ENCODE data around the gene TBC1D5. TPM values are rescaled to one million over a fixed set of nuclear protein-coding genes. Genes with fewer than 3 reads are reported as not detected.

Gene TBC1D5
- total RNA-seq, 1 experiment from 2014 or later: 51.3 TPM

- in situ Hi-C loops (cut with HindIII; ENCODE audit: low sequenced_read_pairs): no loop called here
These were observed 276.4 kb downstream of the TBC1D5 start for GRCh38 chr3:17466028-17466427.

GRCh38 chr3:17459470-17459993 is 282.9 kb downstream of the TBC1D5 start:
- no peak for DNase-seq (ENCODE audit: low spot score)
- in situ Hi-C loops (cut with HindIII; ENCODE audit: low sequenced_read_pairs): no loop called here

More at GRCh38 chr3:17466028-17466427, 276.4 kb downstream of the TBC1D5 start:
- no peak for DNase-seq (ENCODE audit: low spot score)

GRCh38 chr3:17456650-17457049 is 285.8 kb downstream of the TBC1D5 start:
- DNase-seq (ENCODE audit: low spot score): no peak
- in situ Hi-C loops (cut with HindIII; ENCODE audit: low sequenced_read_pairs): no loop called here

- in situ Hi-C loops (cut with HindIII; ENCODE audit: low sequenced_read_pairs): no loop called here
- no peak for DNase-seq (ENCODE audit: low spot score)
These were observed 286.4 kb downstream of the TBC1D5 start for GRCh38 chr3:17456046-17456445.

- in situ Hi-C loops (cut with HindIII; ENCODE audit: low sequenced_read_pairs): no loop called here
- no peak for DNase-seq (ENCODE audit: low spot score)
These were observed 297.6 kb downstream of the TBC1D5 start for GRCh38 chr3:17444865-17445264.

GRCh38 chr3:17443142-17443541 is 299.3 kb downstream of the TBC1D5 start:
- in situ Hi-C loops (cut with HindIII; ENCODE audit: low sequenced_read_pairs): no loop called here
- no peak for DNase-seq (ENCODE audit: low spot score)

GRCh38 chr3:17442332-17443049 is 299.9 kb downstream of the TBC1D5 start:
- no peak for DNase-seq (ENCODE audit: low spot score)
- in situ Hi-C loops (cut with HindIII; ENCODE audit: low sequenced_read_pairs): no loop called here

GRCh38 chr3:17433876-17434275 is 308.6 kb downstream of the TBC1D5 start:
- in situ Hi-C loops (cut with HindIII; ENCODE audit: low sequenced_read_pairs): no loop called here
- no peak for DNase-seq (ENCODE audit: low spot score)

GRCh38 chr3:17432236-17432635 is 310.2 kb downstream of the TBC1D5 start:
- in situ Hi-C loops (cut with HindIII; ENCODE audit: low sequenced_read_pairs): no loop called here
- DNase-seq (ENCODE audit: low spot score): peak; percentile 16

- in situ Hi-C loops (cut with HindIII; ENCODE audit: low sequenced_read_pairs): no loop called here
- DNase-seq (ENCODE audit: low spot score): peak; percentile 15
These were observed 310.9 kb downstream of the TBC1D5 start for GRCh38 chr3:17431484-17432045.

- DNase-seq (ENCODE audit: low spot score): peak; percentile 63
- in situ Hi-C loops (cut with HindIII; ENCODE audit: low sequenced_read_pairs): no loop called here
These were observed 311.4 kb downstream of the TBC1D5 start for GRCh38 chr3:17431004-17431403.

GRCh38 chr3:17430582-17430981 is 311.8 kb downstream of the TBC1D5 start:
- no peak for DNase-seq (ENCODE audit: low spot score)
- in situ Hi-C loops (cut with HindIII; ENCODE audit: low sequenced_read_pairs): no loop called here

GRCh38 chr3:17423786-17424536 is 318.5 kb downstream of the TBC1D5 start:
- DNase-seq (ENCODE audit: low spot score): no peak
- in situ Hi-C loops (cut with HindIII; ENCODE audit: low sequenced_read_pairs): no loop called here

GRCh38 chr3:17422636-17423035 is 319.8 kb downstream of the TBC1D5 start:
- no peak for DNase-seq (ENCODE audit: low spot score)
- in situ Hi-C loops (cut with HindIII; ENCODE audit: low sequenced_read_pairs): no loop called here

GRCh38 chr3:17420668-17421067 is 321.8 kb downstream of the TBC1D5 start:
- DNase-seq (ENCODE audit: low spot score): no peak
- in situ Hi-C loops (cut with HindIII; ENCODE audit: low sequenced_read_pairs): no loop called here

GRCh38 chr3:17412950-17413530 is 329.4 kb downstream of the TBC1D5 start:
- in situ Hi-C loops (cut with HindIII; ENCODE audit: low sequenced_read_pairs): no loop called here
- peak; percentile 61 for DNase-seq (ENCODE audit: low spot score)

- DNase-seq (ENCODE audit: low spot score): no peak
These were observed 331.1 kb downstream of the TBC1D5 start for GRCh38 chr3:17411157-17411877.

GRCh38 chr3:17407576-17407975 is 334.9 kb downstream of the TBC1D5 start:
- in situ Hi-C loops (cut with HindIII; ENCODE audit: low sequenced_read_pairs): no loop called here
- no peak for DNase-seq (ENCODE audit: low spot score)

More at GRCh38 chr3:17411157-17411877, 331.1 kb downstream of the TBC1D5 start:
- in situ Hi-C loops (cut with HindIII; ENCODE audit: low sequenced_read_pairs): no loop called here

GRCh38 chr3:17404548-17404947 is 337.9 kb downstream of the TBC1D5 start:
- no peak for DNase-seq (ENCODE audit: low spot score)
- in situ Hi-C loops (cut with HindIII; ENCODE audit: low sequenced_read_pairs): no loop called here

Measured in G401 (cell line).